ENCODE data around the gene RBM12.
"Not testable (repeated sequence)": the region's sequence is repeated elsewhere in the genome, so short reads cannot be mapped to it uniquely, and the experiment has no call there.

The RBM12 gene

GRCh38 chr20:35664466-35665206 lies at the start of gene RBM12, which contains the start of gene CPNE1:
RBM12 (minus strand) TSS chr20:35664900; CDS start chr20:35655322, 9,578 bp downstream.
CPNE1 (minus strand) TSS chr20:35664900; CDS start chr20:35632923, 31,977 bp downstream.
- DNase-seq = peak; percentile 85 to 89

- no peak for DNase-seq
These were observed 49.4 kb upstream of the RBM12 start for GRCh38 chr20:35714127-35714526.

GRCh38 chr20:35713120-35713519 lies 48.4 kb upstream of the RBM12 start:
- DNase-seq = not testable (repeated sequence)

GRCh38 chr20:35711588-35712209 lies 47.0 kb upstream of the RBM12 start:
- no peak for DNase-seq

GRCh38 chr20:35710884-35711587 lies 46.3 kb upstream of the RBM12 start:
- DNase-seq = no peak

GRCh38 chr20:35710039-35710438 lies 45.3 kb upstream of the RBM12 start:
- DNase-seq = no peak

GRCh38 chr20:35709259-35709658 lies 44.6 kb upstream of the RBM12 start:
- no peak for DNase-seq

- no peak for DNase-seq
These were observed 43.8 kb upstream of the RBM12 start for GRCh38 chr20:35708502-35708901.

GRCh38 chr20:35706591-35707529 lies 42.2 kb upstream of the RBM12 start:
- DNase-seq = not testable (repeated sequence)

GRCh38 chr20:35705894-35706293 lies 41.2 kb upstream of the RBM12 start:
- DNase-seq = not testable (repeated sequence)

GRCh38 chr20:35704514-35705261 lies 40.0 kb upstream of the RBM12 start:
- DNase-seq = no peak

GRCh38 chr20:35702824-35703695 lies 38.4 kb upstream of the RBM12 start:
- DNase-seq = no peak

- DNase-seq = no peak
These were observed 37.5 kb upstream of the RBM12 start for GRCh38 chr20:35702051-35702823.

GRCh38 chr20:35700625-35701148 lies 36.0 kb upstream of the RBM12 start:
- no peak for DNase-seq

GRCh38 chr20:35699957-35700624 lies 35.4 kb upstream of the RBM12 start:
- DNase-seq = no peak

- peak; percentile 73 to 89 for DNase-seq
These were observed 34.6 kb upstream of the RBM12 start, which contains the start of the genes NFS1 and ROMO1 for GRCh38 chr20:35699127-35699956. NFS1 (minus strand) TSS chr20:35699352; CDS start chr20:35699288, 64 bp downstream. ROMO1 (plus strand) TSS chr20:35699405; CDS start chr20:35699633, 228 bp downstream.

- DNase-seq = peak in 1 of 2 experiments; percentile 4
These were observed 33.8 kb upstream of the RBM12 start for GRCh38 chr20:35698298-35699126.

All from SHP77 (cell line).